Keratinocyte (primary cell): ENCODE measurements around the gene DTD2.

Experiments
- EZH2 ChIP-seq: IDR thresholded peaks from one replicate; pipeline ENCODE4 v1.6.1; 2012; ENCODE audit warnings: inconsistent platforms, mild to moderate bottlenecking, low read length, moderate library complexity
- TF ChIP-seq, protein P1 (sequence below), 3 experiments: IDR thresholded peaks in 1 of 3; conservative IDR thresholded peaks in 1 of 3; optimal IDR thresholded peaks in 1 of 3; 2 replicates in 2 of 3; 3 replicates in 1 of 3; pipeline versions ENCODE3 to v1.5.1; 2011; ENCODE audit warnings: low read length in 3 of 3, mild to moderate bottlenecking in 3 of 3, moderate library complexity in 2 of 3, control low read depth in 1 of 3, inconsistent platforms in 1 of 3; ENCODE audit not compliant: insufficient read depth in 2 of 3; ENCODE audit errors: extremely low read depth in 1 of 3

GRCh38 chr14:31487886-31488285 lies 30.6 kb upstream of the DTD2 start, which contains the start of gene GPR33:
- TF ChIP-seq, protein P1, sequence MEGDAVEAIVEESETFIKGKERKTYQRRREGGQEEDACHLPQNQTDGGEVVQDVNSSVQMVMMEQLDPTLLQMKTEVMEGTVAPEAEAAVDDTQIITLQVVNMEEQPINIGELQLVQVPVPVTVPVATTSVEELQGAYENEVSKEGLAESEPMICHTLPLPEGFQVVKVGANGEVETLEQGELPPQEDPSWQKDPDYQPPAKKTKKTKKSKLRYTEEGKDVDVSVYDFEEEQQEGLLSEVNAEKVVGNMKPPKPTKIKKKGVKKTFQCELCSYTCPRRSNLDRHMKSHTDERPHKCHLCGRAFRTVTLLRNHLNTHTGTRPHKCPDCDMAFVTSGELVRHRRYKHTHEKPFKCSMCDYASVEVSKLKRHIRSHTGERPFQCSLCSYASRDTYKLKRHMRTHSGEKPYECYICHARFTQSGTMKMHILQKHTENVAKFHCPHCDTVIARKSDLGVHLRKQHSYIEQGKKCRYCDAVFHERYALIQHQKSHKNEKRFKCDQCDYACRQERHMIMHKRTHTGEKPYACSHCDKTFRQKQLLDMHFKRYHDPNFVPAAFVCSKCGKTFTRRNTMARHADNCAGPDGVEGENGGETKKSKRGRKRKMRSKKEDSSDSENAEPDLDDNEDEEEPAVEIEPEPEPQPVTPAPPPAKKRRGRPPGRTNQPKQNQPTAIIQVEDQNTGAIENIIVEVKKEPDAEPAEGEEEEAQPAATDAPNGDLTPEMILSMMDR (optimal IDR thresholded peaks at IDR 0.05 in 1 of 3, IDR thresholded peaks at IDR 0.05 in 1 of 3, conservative IDR thresholded peaks at IDR 0.05 in 1 of 3; ENCODE audit: extremely low read depth in 1 of 3, insufficient read depth in 2 of 3, low read length in 3 of 3) = no peak
- no peak for TF ChIP-seq EZH2
